Ascending aorta (tissue), 2 donors: ENCODE results near the gene EXD2. TPM values are rescaled to one million over a fixed set of nuclear protein-coding genes. Genes with fewer than 3 reads are reported as not detected.
"Not testable (repeated sequence)": the region's sequence is repeated elsewhere in the genome, so short reads cannot be mapped to it uniquely, and the experiment has no call there.

ENCODE experiments used
- DNase-seq, 2 donors: peaks; one replicate each; pipeline ENCODE4 v3.0.0-alpha.2; 2019; ENCODE audit warnings: low spot score in 2 of 2
- H3K27ac ChIP-seq, 2 donors: fragments of 200-600 bp; sonication (generic); one replicate each; pipeline ENCODE4 v1.5.1; 2016 to 2017; ENCODE audit warnings: mild to moderate bottlenecking in 1 of 2
- H3K27me3 ChIP-seq: fragments of 200-600 bp; sonication (generic); one replicate; pipeline ENCODE4 v1.5.1; 2017
- H3K36me3 ChIP-seq, 2 donors: fragments of 200-600 bp; sonication (generic); one replicate each; pipeline ENCODE4 v1.5.1; 2016
- H3K4me1 ChIP-seq, 2 donors: fragments of 200-600 bp; sonication (generic); one replicate each; pipeline ENCODE4 v1.5.1; 2016 to 2017; ENCODE audit warnings: mild to moderate bottlenecking in 1 of 2
- H3K4me3 ChIP-seq, 2 donors: fragments of 200-600 bp; sonication (generic); one replicate each; pipeline ENCODE4 v1.5.1; 2016 to 2017; ENCODE audit warnings: mild to moderate bottlenecking in 1 of 2
- H3K9me3 ChIP-seq, 2 donors: fragments of 200-600 bp; sonication (generic); one replicate each; pipeline ENCODE4 v1.5.1; 2016
- CTCF ChIP-seq, 3 experiments: fragments of 200-600 bp in 2 of 3; fragments of 450-650 bp in 1 of 3; sonication (generic) in 2 of 3; IDR thresholded peaks; one replicate each; pipeline ENCODE4 v1.5.1; 2016 to 2019; ENCODE audit warnings: antibody characterized with exemption in 3 of 3, mild to moderate bottlenecking in 1 of 3, moderate library complexity in 1 of 3
- intact Hi-C: fragments of 100-400 bp; cut with DNase I; formaldehyde crosslinking; loops from one replicate; pipeline ENCODE4 v1.15.1; 2023
- total RNA-seq: library from RNA; depleted of rRNA; stranded (reverse); fragments of >200 nt; gene quantifications from one replicate; pipeline ENCODE4 v1.1.0, GENCODE V29; 2016

Gene EXD2
- total RNA-seq, 1 donor from 2014 or later = 17.2 TPM

DNA sequence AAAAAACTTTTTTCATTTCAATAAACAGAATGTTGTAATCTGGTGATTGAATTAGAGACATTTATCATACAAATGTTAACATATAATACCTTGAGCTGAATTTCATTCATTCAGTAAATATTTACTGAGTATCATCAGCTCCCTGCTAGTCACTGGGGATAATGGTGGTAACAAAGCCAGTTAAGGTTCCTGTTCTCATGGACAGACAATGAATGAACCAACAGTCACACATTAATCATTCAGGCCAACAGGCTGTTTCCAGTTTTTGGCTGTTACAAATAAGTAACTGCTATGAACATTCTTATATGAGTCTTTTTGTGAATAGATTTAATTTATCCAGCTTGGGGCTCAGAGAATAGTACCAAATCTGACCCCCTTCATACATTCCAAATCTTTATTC is 13.5 kb downstream of the EXD2 start:
- no peak for TF ChIP-seq CTCF (IDR thresholded peaks at IDR 0.05)
- Histone ChIP-seq H3K9me3 (no peaks in the 10 kb centered on the region), H3K27me3 (no peaks in the 10 kb centered on the region), H3K4me3 (no peak overlapping the region), H3K4me1 (no peaks in the 10 kb centered on the region), H3K36me3 (peaks cover 0 to 10% of the 10 kb centered on the region in 2 donors), H3K27ac (no peak overlapping the region)
- intact Hi-C loops = no loop called here
- no peak for DNase-seq

DNA sequence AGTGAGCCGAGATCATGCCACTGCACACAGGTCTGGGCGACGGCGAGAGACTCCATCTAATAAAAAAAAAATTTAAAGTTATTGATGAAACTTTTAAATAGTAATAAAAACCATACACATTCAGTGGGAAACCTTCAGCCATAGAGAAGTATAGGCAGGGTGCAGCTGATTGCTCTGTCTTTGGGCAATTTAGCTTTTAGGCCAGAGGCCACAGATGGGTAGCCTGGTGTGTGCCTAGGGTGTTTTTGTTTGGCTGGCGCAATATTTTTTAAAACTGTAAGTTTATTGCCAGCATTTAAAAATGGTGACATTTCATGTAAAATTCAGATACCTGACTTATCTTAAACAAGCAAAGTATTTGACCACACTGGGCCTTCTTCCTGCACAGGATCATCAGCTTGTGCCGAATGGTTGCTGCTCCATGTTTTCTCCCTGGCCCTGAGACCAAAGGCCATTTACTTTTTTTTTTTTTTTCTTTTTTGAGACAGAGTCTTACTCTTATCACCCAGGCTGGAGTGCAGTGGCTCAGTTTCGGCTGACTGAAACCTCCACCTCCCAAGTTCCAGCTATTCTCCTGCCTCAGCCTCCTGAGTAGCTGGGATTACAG is 16.2 kb downstream of the EXD2 start:
- intact Hi-C loops = no loop called here
- Histone ChIP-seq H3K27ac (no peak overlapping the region), H3K9me3 (no peaks in the 10 kb centered on the region), H3K4me3 (no peak overlapping the region), H3K27me3 (no peaks in the 10 kb centered on the region), H3K4me1 (no peaks in the 10 kb centered on the region), H3K36me3 (peaks cover 9 to 20% of the 10 kb centered on the region in 2 donors)
- DNase-seq = no peak
- TF ChIP-seq CTCF (IDR thresholded peaks at IDR 0.05) = no peak

GRCh38 chr14:69208666-69209065 is 17.4 kb downstream of the EXD2 start:
- no peak overlapping the region for H3K4me3 ChIP-seq
- no peak for DNase-seq
- TF ChIP-seq CTCF (IDR thresholded peaks at IDR 0.05) = no peak
- no peak overlapping the region for H3K27ac ChIP-seq
- peaks cover 9 to 22% of the 10 kb centered on the region in 2 donors for H3K36me3 ChIP-seq
- no peaks in the 10 kb centered on the region for H3K27me3 ChIP-seq
- intact Hi-C loops = no loop called here
- no peaks in the 10 kb centered on the region for H3K9me3 ChIP-seq
- H3K4me1 ChIP-seq = no peaks in the 10 kb centered on the region

GRCh38 chr14:69214393-69214792 is 23.1 kb downstream of the EXD2 start:
- Histone ChIP-seq H3K9me3 (no peaks in the 10 kb centered on the region), H3K27me3 (no peaks in the 10 kb centered on the region), H3K4me1 (no peaks in the 10 kb centered on the region), H3K4me3 (no peak overlapping the region), H3K27ac (no peak overlapping the region), H3K36me3 (peaks cover 9 to 25% of the 10 kb centered on the region in 2 donors)
- intact Hi-C loops = no loop called here
- no peak for TF ChIP-seq CTCF (IDR thresholded peaks at IDR 0.05)
- DNase-seq = no peak

DNA sequence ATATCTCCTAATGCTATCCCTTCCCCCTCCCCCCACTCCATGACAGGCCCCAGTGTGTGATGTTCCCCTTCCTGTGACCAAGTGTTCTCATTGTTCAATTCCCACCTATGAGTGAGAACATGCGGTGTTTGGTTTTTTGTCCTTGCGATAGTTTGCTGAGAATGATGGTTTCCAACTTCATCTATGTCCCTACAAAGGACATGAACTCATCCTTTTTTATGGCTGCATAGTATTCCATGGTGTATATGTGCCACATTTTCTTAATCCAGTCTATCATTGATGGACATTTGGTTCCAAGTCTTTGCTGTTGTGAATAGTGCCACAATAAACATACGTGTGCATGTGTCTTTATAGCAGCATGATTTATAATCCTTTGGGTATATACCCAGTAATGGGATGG is 26.4 kb downstream of the EXD2 start:
- H3K4me3 ChIP-seq, DNase-seq, H3K4me1 ChIP-seq, H3K27me3 ChIP-seq, H3K9me3 ChIP-seq, intact Hi-C loops, H3K27ac ChIP-seq: not testable (repeated sequence)
- peaks cover 0 to 16% of the 10 kb centered on the region in 2 donors for H3K36me3 ChIP-seq

GRCh38 chr14:69224946-69225345 is 33.6 kb downstream of the EXD2 start:
- H3K27me3 ChIP-seq = no peaks in the 10 kb centered on the region
- no peak for TF ChIP-seq CTCF (IDR thresholded peaks at IDR 0.05)
- no peak overlapping the region for H3K27ac ChIP-seq
- no peak for DNase-seq
- H3K4me1 ChIP-seq = no peaks in the 10 kb centered on the region
- intact Hi-C loops = no loop called here
- H3K4me3 ChIP-seq = no peak overlapping the region
- peaks cover 7 to 27% of the 10 kb centered on the region in 2 donors for H3K36me3 ChIP-seq
- H3K9me3 ChIP-seq = no peaks in the 10 kb centered on the region
